ENCODE data around the gene PLEKHG4B.
"Not testable (repeated sequence)": the region's sequence is repeated elsewhere in the genome, so short reads cannot be mapped to it uniquely, and the experiment has no call there.

PLEKHG4B gene, protein sequence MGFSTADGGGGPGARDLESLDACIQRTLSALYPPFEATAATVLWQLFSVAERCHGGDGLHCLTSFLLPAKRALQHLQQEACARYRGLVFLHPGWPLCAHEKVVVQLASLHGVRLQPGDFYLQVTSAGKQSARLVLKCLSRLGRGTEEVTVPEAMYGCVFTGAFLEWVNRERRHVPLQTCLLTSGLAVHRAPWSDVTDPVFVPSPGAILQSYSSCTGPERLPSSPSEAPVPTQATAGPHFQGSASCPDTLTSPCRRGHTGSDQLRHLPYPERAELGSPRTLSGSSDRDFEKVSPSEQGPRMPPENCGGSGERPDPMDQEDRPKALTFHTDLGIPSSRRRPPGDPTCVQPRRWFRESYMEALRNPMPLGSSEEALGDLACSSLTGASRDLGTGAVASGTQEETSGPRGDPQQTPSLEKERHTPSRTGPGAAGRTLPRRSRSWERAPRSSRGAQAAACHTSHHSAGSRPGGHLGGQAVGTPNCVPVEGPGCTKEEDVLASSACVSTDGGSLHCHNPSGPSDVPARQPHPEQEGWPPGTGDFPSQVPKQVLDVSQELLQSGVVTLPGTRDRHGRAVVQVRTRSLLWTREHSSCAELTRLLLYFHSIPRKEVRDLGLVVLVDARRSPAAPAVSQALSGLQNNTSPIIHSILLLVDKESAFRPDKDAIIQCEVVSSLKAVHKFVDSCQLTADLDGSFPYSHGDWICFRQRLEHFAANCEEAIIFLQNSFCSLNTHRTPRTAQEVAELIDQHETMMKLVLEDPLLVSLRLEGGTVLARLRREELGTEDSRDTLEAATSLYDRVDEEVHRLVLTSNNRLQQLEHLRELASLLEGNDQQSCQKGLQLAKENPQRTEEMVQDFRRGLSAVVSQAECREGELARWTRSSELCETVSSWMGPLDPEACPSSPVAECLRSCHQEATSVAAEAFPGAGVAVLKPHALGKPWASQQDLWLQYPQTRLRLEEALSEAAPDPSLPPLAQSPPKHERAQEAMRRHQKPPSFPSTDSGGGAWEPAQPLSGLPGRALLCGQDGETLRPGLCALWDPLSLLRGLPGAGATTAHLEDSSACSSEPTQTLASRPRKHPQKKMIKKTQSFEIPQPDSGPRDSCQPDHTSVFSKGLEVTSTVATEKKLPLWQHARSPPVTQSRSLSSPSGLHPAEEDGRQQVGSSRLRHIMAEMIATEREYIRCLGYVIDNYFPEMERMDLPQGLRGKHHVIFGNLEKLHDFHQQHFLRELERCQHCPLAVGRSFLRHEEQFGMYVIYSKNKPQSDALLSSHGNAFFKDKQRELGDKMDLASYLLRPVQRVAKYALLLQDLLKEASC (N-terminal part only)
- total RNA-seq: 0 reads per million in 4 donors

DNA sequence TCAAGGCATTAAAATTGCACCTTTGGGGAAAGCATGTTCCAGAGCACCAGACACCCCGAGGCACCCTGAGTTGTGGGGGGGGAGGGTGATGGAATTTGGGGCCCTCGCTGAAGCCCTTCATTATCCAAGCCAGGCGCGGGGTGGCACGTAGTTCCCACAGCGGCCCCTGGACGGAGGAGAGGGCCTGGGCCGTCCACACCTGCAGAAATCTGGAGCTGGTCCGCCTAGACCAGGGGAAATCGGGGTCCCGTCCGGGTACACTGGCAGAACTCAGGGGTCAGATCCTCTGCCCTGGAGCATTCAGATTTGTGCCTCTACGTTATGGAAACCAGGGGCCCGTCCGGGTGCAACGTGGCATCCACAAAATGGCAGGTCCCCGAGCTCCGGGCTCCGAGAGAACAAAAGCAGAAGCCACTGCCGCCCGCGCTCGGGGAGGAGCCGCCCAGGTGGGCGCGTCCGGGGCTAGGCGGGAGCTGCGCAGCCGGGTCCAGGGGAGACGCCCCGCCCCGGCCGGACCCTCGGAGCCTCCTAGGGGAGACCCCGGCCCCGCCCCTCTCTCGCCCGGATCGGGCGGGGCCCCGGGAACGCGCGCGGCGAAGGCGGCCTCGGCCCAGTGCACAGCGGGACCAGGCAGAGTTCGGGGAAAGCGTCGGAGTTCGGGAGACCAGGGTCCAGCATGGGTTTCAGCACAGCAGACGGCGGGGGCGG, at the start of gene PLEKHG4B:
PLEKHG4B (plus strand) TSS at position 613 of the 708 bp plus-strand sequence; CDS start at position 677, 64 bp downstream.
- no peak for DNase-seq

DNA sequence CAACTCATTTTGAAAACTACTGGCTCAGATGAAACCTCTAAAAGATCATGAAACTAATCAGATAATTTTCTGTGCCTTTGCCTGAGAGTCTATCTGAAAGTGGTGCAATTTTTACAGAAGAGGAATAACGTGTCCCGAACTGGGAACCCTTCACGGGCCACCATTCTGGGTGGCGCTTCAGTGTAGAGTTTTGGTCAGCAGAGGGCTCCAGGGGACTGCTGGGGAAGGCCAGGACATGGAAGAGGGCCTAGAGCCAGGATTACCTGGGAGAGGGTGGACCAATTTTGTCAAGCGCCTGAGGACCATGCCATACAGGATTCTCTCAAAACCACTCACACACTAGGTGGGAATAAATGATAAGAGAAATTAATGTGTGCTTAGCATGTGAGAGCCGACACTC, 49.7 kb upstream of the PLEKHG4B start:
- no peak for DNase-seq

DNA sequence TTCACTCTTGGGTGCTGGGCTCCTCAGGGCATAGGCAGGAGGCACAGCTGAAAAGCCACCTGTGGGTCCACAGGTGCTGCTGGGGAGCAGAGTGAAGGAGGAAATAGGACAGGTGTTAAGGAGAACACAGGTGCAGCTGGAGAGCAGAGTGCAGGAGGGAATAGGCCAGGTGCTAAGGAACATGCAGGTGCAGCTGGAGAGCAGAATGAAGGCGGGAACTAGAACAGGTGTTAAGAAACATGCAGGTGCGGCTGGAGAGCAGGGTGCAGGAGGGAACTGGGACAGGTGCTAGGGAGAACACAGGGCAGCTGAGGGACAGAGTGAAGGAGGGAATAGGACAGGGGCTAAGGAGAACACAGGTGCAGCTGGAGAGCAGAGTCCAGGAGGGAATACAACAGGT, 43.8 kb upstream of the PLEKHG4B start:
- no peak for DNase-seq

DNA sequence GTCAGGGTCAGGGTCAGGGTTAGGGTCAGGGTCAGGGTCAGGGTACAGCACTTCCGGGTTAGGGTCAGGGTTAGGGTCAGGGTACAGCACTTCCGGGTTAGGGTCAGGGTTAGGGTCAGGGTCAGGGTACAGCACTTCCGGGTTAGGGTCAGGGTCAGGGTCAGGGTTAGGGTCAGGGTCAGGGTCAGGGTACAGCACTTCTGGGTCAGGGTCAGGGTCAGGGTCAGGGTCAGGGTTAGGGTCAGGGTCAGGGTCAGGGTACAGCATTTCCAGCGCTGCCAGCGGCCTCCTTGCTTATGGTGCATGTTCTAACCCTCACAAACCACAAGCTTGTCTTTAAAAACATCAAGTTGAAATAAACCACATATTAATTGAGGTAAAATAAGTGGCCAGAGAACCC, 42.4 kb upstream of the PLEKHG4B start:
- DNase-seq: not testable (repeated sequence)

DNA sequence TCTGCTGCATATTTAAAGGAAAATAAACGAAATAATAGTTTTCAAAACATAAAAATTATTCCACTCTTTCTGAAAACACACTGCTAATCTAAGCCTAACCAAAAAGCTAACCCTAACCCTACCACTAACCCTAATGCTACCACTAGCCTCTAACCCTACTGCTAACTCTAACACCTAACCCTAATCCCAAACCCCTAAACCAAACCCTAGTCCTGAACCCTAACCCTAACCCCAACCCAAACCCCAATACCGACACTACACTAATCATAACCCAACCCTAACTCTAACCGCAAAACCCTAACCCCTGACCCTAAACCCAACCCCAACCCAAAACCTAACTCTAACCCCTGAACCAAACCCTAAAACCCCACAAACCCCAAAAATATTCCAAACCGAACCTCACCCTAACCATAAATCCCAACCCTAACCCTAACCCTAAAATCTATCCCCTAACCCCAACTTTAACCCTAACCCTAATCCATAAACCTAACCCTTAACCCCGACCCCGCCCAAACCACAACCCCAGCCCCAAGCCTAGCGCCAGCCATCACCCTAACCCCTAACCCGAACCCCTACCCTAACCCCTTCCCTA, 41.9 kb upstream of the PLEKHG4B start:
- DNase-seq: no peak

DNA sequence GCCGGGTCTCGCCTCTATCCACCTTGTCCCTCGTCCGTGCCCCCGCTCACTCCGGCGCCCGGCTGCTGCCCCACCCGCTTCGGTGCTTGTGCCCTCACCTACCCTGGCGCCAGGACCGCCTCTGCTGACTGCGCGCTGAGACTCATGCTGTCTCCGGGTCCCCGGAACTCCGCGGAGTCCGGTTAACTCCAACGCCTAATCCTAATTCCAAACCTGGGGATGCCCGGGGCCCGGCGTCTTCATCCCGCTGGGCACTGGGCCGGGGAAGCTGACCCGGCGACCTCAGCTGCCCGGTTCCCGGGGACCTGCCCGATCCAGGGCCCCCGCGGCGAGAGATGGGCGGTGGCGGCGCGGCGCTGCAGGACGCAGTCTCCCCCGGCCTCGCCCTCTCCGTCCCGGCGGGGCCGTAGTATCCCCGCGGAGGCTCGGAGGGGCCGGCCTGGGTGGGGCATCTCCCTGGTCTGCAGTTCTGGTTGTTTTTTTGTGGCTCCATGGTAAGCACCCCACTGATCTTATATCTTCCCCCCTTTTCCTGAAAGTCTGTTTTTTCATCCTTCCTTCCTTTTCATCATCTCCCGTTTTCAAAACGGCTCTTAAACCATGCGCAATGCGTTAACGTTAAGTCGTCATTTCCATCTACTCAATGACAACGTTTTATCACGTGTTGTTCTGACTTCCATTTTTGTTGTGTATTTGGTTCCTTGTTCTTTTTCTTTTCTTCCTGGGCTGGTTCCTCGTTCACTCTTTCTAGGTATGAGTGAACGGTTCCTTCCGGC, 41.1 kb upstream of the PLEKHG4B start:
- no peak for DNase-seq

DNA sequence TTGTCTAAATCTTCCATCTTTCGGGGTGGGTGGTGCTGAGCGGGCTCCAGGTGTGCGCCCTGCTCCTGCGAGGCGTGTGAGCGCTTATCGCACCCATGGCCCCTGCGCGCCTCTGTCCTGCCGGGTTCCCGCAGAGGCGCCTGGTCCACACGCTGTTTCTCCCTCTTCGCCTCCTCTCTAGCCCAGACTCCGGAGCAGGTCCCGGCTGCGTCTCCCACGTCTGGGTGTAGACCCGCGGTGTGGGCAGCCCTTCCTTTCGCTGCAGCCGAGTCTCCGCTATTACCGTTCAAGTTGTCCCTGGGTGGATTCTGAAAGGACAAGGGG, 40.5 kb upstream of the PLEKHG4B start:
- DNase-seq: no peak

DNA sequence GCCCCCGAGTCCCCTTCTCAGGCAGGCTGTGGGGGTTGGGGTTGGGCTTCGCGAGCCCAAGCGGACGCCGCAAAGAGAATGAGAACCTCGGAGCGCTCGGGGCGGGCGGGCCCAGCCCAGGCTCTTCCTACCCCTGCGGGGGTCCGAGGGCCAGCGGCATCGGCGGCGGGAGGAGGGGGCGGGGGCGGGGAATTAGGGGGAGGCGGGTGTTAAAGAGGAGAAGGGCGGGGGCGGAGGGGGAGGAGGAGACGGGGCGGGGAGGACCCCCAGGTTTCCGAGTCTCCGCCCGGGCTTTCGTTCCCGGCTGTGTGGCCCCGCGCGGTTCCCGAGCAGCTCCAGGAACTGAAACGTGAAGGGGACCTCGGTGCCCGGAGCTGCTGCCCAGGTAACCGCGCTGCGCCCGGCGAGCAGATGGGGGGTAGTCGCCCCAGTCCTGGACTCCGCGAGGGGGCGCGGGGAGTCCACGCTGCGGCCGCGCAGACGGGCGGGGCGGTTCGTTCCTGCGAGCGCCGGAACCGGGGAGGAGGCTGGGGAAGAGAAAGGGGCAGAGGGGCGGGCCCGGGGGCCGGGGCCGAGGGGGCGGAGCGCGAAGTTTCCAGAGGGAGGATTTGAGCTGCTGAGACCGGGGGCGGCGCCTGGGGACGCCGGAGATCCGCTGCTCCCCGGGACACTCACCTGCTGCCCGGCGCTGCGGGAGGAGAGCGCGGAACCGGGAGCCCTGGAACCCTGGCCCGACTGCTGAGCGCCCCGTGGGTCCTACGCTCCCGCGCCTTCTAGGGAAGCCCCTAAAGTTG, 38.4 kb upstream of the PLEKHG4B start:
- DNase-seq: peak in 2 of 5 donors; percentile 3 to 27

DNA sequence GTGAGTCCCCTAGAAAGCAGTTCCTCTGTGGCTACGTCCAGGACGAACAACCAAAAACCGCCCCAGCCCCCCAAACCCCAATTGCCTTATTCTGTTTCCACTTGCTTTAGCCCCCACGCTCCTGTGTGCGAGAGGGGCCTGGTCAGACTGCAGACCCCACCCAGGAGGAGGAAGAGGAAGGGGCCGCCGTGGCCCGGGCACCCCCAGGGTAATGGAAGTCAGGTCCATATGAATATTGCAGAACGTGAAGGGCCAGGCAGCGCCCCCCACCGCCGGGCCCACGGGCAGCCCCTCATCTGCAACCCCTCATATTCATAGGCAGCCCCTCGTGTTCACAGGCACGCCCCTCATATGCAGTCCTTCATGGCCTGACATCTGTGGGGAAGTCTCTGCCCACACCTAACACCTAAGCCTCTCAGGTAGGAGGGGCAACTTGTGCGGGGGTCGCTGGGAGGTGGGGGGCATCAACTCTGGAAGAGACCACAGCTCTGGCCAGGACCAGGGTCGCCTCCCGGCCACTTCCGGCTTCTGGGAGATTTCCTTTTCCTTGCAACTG, 37.7 kb upstream of the PLEKHG4B start:
- no peak for DNase-seq

DNA sequence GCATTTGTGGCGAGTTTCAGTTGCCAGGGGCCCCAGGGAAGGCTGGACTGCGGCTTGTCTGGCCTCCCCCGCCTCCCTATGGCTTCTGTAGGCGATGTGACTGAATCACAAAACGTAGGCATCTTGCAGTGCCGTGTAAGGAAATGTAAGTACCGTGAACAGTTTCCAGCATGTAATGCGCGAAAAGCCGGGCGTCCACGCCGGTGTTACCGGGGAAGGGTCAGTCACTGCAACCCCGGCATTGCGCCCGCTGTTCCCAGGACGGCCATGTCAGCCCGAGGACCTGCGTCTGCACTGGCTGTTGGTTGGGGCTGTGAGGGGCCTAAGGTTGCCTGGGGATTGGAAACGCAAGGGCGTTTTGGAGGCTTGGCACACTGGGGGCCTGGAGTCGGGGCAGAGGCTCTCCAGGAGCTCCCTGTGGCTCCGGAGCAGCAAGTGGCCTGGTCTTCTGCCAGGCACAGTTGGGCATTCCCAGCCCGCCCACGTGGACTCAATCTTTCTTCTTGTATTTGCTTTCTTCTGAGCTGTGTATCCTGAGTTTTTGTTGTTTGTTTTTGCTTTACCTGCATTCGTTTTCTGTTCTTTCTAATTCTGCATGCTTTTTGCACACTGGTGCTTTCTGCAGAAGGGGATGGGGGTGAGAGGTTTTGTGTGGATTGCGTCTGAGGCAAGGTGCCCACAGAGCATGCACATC, 36.9 kb upstream of the PLEKHG4B start:
- DNase-seq: no peak

DNA sequence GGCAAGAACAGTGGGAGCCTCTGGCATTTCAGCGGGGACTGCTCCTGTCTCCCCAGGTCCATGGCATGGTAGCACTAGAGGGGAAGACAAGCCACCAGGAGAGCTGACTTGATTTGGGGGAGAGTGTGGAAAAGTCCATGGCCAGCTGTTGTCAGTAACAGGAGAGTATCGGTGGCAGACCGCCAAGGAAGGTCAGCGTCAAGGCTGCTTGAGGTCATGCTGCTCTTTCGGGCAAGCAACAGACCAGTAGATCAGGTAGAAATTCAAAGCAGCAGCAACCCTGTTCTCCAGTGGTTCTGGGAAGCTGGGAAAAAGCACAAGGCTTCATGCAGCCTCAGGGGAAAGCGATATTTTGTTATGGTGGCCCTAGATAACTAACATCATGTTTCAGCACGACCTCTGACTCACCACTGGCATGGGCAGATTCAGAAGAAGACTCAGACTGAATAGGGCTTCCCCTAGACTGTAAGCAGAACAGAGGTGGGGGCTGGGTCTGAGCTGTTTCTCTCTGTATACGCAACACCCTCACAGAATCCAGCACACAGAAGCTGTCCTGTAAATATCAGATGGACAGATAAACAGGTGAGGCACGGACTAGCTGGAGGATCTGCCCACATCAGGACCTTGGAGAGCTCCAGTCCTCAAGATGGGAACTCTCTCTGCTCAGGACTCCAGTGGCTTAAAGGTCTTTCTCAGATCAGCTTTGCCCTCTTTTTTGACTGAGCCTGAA, 35.2 kb upstream of the PLEKHG4B start:
- DNase-seq: no peak

DNA sequence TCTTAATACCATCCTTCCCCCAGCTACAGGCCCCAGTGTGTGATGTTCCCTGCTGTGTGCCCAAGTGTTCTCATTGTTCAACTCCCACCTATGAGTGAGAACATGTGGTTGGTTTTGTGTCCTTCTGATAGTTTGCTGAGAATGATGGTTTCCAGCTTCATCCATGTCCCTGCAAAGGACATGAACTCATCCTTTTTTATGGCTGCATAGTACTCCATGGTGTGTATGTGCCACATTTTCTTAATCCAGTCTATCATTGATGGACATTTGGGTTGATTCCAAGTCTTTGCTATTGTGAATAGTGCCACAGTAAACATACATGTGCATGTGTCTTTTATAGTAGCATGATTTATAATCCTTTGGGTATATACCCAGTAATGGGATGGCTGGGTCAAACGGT, 31.7 kb upstream of the PLEKHG4B start:
- DNase-seq: not testable (repeated sequence)

DNA sequence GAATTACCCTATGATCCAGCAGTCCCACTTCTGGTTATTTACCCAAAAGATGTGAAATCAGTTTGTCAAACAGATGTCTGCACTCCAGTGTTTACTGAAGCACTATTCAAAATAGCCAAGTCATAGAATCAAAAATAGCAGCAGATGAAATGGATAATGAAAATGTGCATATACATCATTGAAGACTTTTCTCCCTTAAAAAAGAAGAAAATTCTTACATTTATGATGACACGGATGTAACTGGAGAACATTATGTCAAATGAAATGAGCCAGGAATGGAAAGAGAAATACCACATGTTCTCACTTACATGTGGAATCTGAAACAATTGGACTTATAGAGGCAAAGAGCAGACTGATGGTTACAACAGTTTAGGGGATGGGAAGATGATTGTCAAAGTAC, 21.5 kb upstream of the PLEKHG4B start:
- no peak for DNase-seq

DNA sequence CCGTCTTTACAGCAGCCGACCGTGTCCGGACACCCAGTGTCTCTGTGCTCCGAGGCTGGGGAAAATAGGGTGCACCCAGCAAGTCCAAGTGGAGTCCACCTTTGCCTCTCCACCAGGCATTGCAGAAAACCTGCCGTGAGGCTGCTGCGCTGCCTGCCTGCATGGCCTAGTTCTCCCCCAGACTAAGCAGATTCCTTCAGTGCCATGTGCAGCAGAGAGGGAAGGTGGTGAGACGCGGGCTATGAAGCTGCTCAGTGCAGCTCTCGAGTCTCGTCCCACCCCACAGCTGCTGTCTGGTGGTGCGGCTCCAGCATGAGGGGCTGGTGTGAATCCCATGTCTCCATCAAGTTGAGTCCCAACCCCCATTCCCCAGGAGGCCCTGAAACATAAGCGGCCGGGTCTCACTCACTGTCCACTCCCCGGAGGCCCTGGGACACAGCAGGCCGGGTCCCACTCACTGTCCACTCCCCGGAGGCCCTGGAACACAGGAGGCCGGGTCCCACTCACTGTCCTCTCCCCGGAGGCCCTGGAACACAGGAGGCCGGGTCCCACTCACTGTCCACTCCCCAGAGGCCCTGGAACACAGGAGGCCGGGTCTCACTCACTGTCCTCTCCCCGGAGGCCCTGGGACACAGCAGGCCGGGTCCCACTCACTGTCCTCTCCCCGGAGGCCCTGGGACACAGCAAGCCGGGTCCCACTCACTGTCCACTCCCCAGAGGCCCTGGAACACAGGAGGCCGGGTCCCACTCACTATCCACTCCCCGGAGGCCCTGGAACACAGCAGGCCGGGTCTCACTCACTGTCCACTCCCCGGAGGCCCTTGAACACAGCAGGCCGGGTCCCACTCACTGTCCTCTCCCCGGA, 19.4 kb upstream of the PLEKHG4B start:
- DNase-seq: not testable (repeated sequence)

DNA sequence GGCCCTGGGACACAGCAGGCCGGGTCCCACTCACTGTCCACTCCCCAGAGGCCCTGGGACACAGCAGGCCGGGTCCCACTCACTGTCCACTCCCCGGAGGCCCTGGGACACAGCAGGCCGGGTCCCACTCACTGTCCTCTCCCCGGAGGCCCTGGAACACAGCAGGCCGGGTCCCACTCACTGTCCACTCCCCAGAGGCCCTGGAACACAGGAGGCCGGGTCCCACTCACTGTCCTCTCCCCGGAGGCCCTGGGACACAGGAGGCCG, 18.9 kb upstream of the PLEKHG4B start:
- DNase-seq: not testable (repeated sequence)

DNA sequence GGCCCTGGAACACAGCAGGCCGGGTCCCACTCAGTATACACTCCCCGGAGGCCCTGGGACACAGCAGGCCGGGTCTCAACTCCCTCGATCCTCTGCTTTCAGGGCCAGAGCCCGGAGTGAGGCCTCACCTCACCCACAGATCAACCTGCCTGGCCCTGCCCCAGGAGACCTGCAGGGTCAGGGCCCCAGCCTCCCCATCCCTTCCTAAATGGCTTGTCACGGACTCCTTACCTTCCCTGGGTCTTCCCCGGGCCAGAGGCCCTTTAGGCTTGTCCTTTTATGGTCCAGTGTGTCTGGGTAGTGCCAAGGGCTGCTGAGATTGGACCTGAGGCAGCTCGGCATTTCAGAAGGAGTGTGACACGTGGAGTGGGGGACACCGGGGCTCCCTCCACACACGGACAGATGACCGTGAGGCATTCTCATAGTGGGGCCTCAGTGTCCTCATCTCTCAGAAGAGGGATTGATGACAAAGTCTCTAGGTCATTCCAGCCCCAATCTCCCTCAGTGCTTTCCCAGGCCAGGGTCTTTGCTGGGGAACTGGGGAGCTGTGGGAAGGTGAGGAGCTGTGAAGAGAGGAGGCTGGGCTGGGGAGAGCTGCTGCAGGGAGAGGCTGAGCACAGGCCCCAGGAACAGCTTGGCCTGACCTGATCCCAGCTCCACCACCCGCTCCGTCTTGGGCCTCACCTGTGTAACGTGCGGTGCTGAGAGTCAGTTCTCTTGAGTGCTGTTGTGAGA, 18.0 kb upstream of the PLEKHG4B start:
- no peak for DNase-seq

DNA sequence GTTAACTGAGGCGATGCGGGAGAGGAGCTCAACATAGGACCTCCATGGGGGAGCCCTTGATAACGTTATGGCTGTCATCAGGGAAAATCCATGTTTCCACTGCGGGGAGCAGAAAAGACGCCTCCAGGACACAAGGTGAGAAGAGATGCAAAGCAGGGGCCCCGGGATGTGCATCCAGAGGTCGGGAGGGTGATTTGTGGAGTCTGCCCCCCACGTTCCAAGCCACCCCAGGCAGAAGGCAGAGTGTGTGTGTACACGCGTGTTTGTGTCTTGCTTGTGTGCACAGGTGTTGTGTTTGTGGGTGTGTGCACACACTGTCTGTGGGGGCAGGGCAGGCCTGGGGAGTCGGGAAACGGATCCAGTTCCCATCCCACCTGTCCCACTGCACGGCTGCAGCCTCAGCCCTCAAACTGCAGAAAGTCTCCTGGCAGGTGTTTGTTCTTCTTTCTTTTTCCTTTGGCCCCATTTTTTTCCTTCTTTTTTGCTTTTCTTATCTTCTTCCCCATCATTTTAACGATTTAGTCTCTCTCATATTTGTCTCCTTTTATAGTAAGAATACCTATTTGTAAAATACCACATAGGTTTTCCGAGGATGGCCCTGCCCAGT, 17.4 kb upstream of the PLEKHG4B start:
- no peak for DNase-seq

Measured in T-helper 1 cell (primary cell).